Right ventricle myocardium inferior (tissue), 1 donor: ENCODE results near the gene CLEC4E. TPM values are rescaled to one million over a fixed set of nuclear protein-coding genes. Genes with fewer than 3 reads are reported as not detected.
A peak's percentile ranks its signal among the peaks of the same experiment; 100 is the strongest.
"Not testable (repeated sequence)": the region's sequence is repeated elsewhere in the genome, so short reads cannot be mapped to it uniquely, and the experiment has no call there.

Source experiments
- ATAC-seq: fragments of 200-7000 bp; cut with Tn5 transposase; one replicate; pipeline ENCODE4 v1.9.1; 2020; ENCODE audit warnings: mild to moderate bottlenecking, moderate library complexity
- DNase-seq: peaks from one replicate; pipeline ENCODE4 v3.0.0; 2021; ENCODE audit errors: missing footprints
- intact Hi-C: fragments of 100-400 bp; cut with DNase I; formaldehyde crosslinking; loops from one replicate; pipeline ENCODE4 v1.11.0; 2022
- long read RNA-seq: library from polyadenylated mRNA; unstranded; transcript quantifications from one replicate; pipeline ENCODE4 v2.0.0, GENCODE V29; 2021
- total RNA-seq: library from RNA; stranded (reverse); fragmentation: NEBNext Ultra II Directional; extraction: Animal tissue kit (Norgen Biotek cat#: 25700); gene quantifications from one replicate; pipeline ENCODE4 v1.2.1, GENCODE V29; 2021
- donor health status: DM: no; HTN: yes; CAD: no; lungs with severe emphysema.

The CLEC4E gene
- total RNA-seq: 1.4 TPM
- long read RNA-seq: 0 reads

GRCh38 chr12:8540831-8541230 lies at the start of gene CLEC4E:
Gene CLEC4E, minus strand, starts transcription at chr12:8540905. Its CDS starts 108 bp downstream, at chr12:8540797.
- DNase-seq, intact Hi-C loops: not testable (repeated sequence)
- ATAC-seq: peak; percentile 65

- intact Hi-C loops: no loop called here
- DNase-seq (no peak), ATAC-seq (no peak)
Measured at GRCh38 chr12:8589679-8590078, 49.0 kb upstream of the CLEC4E start.

GRCh38 chr12:8584478-8584877 lies 43.8 kb upstream of the CLEC4E start:
- DNase-seq: peak; percentile 63
- intact Hi-C loops, ATAC-seq: not testable (repeated sequence)

- DNase-seq: no peak
- ATAC-seq: no peak
- intact Hi-C loops: no loop called here
Measured at GRCh38 chr12:8584004-8584403, 43.3 kb upstream of the CLEC4E start.

- ATAC-seq (no peak), DNase-seq (no peak)
- intact Hi-C loops: no loop called here
Measured at GRCh38 chr12:8581098-8581784, 40.5 kb upstream of the CLEC4E start.

GRCh38 chr12:8577879-8578278 lies 37.2 kb upstream of the CLEC4E start:
- DNase-seq: no peak
- intact Hi-C loops: no loop called here
- ATAC-seq: no peak

- ATAC-seq (no peak), DNase-seq (no peak)
- intact Hi-C loops: no loop called here
Measured at GRCh38 chr12:8572507-8572906, 31.8 kb upstream of the CLEC4E start.

- intact Hi-C loops: no loop called here
- ATAC-seq: no peak
- no peak for DNase-seq
Measured at GRCh38 chr12:8566525-8566924, 25.8 kb upstream of the CLEC4E start.

GRCh38 chr12:8566052-8566451 lies 25.3 kb upstream of the CLEC4E start:
- intact Hi-C loops, DNase-seq, ATAC-seq: not testable (repeated sequence)

- DNase-seq: no peak
- ATAC-seq: no peak
- intact Hi-C loops: no loop called here
Measured at GRCh38 chr12:8564656-8565055, 24.0 kb upstream of the CLEC4E start.

GRCh38 chr12:8563356-8563755 lies 22.7 kb upstream of the CLEC4E start:
- ATAC-seq (no peak), DNase-seq (no peak)
- intact Hi-C loops: no loop called here

GRCh38 chr12:8562310-8562709 lies 21.6 kb upstream of the CLEC4E start:
- DNase-seq (no peak), ATAC-seq (no peak)
- intact Hi-C loops: no loop called here

- DNase-seq: no peak
- intact Hi-C loops: no loop called here
- ATAC-seq: no peak
Measured at GRCh38 chr12:8561011-8561410, 20.3 kb upstream of the CLEC4E start.

GRCh38 chr12:8559676-8560075 lies 19.0 kb upstream of the CLEC4E start:
- ATAC-seq: no peak
- no peak for DNase-seq
- intact Hi-C loops: no loop called here

GRCh38 chr12:8556531-8557097 lies 15.9 kb upstream of the CLEC4E start:
- DNase-seq (no peak), ATAC-seq (no peak)
- intact Hi-C loops: no loop called here

- ATAC-seq (no peak), DNase-seq (no peak)
- intact Hi-C loops: no loop called here
Measured at GRCh38 chr12:8554451-8555195, 13.9 kb upstream of the CLEC4E start.

- no peak for ATAC-seq
- DNase-seq: no peak
- intact Hi-C loops: no loop called here
Measured at GRCh38 chr12:8553088-8553627, 12.5 kb upstream of the CLEC4E start.

GRCh38 chr12:8549381-8549780 lies 8.7 kb upstream of the CLEC4E start:
- intact Hi-C loops: no loop called here
- ATAC-seq (no peak), DNase-seq (no peak)

GRCh38 chr12:8548192-8548591 lies 7.5 kb upstream of the CLEC4E start:
- DNase-seq: no peak
- no peak for ATAC-seq
- intact Hi-C loops: no loop called here

GRCh38 chr12:8547645-8548044 lies 6.9 kb upstream of the CLEC4E start:
- DNase-seq (no peak), ATAC-seq (no peak)
- intact Hi-C loops: no loop called here
